Pancreas (tissue), 10 donors: ENCODE data around the gene F3. TPM values are rescaled to one million over a fixed set of nuclear protein-coding genes. Genes with fewer than 3 reads are reported as not detected.

ENCODE experiments used
- ATAC-seq, 4 donors: fragments of 200-7000 bp; cut with Tn5 transposase; one replicate each; pipeline versions ENCODE4 v1.8.0 to v1.9.1; 2020; ENCODE audit warnings: mild to moderate bottlenecking in 4 of 4, moderate library complexity in 4 of 4
- DNase-seq, 6 donors: peaks; one replicate each; pipeline ENCODE4 v3.0.0-alpha.2; 2020
- FAIRE-seq: peaks from 2 replicates; lab custom pipeline; 2012; peaks lifted over from hg19 to GRCh38; lab: Jason Lieb, UNC
- H3K27ac ChIP-seq, 4 donors: fragments of 200-600 bp; sonication (generic); 1 replicate in 3 of 4; 2 replicates in 1 of 4; pipeline versions ENCODE4 v1.5.0 to v1.8.0; 2020
- H3K27me3 ChIP-seq, 4 donors: fragments of 200-600 bp; one replicate each; pipeline ENCODE4 v1.8.0; 2021
- H3K36me3 ChIP-seq, 3 donors: fragments of 200-600 bp; sonication (generic) in 1 of 3; one replicate each; pipeline versions ENCODE4 v1.5.0 to v1.8.0; 2020 to 2021
- H3K4me1 ChIP-seq, 3 donors: fragments of 200-600 bp; one replicate each; pipeline ENCODE4 v1.8.0; 2021
- H3K4me3 ChIP-seq, 4 donors: fragments of 200-600 bp; sonication (generic) in 2 of 4; one replicate each; pipeline versions ENCODE4 v1.5.0 to v1.8.0; 2020 to 2021
- H3K9me3 ChIP-seq, 4 donors: fragments of 200-600 bp; one replicate each; pipeline ENCODE4 v1.8.0; 2021
- CTCF ChIP-seq, 4 donors: fragments of 200-600 bp; sonication (generic) in 3 of 4; IDR thresholded peaks; one replicate each; pipeline versions ENCODE4 v1.5.0 to v1.8.0; 2021; ENCODE audit warnings: antibody characterized with exemption in 4 of 4
- WGBS, 2 donors: extraction: QIAGEN DNeasy Blood & Tissue Kit; methylation state at CpG; one replicate each; pipeline ENCODE4 v1.1.7; 2013; 5-methylcytosine and 5-hydroxymethylcytosine counted together
- intact Hi-C, 3 donors: fragments of 100-400 bp; cut with DNase I; formaldehyde crosslinking; loops; one replicate each; pipeline versions ENCODE4 v1.11.1 to v1.14.2; 2022
- polyA plus RNA-seq, 2 donors: library from polyadenylated mRNA; stranded (reverse); fragments of 200-250 nt; gene quantifications; one replicate each; pipeline ENCODE4 v1.2.3, GENCODE V29; 2013
- total RNA-seq, 6 donors: library from RNA; stranded (reverse); fragmentation: NEBNext Ultra II Directional in 4 of 6; extraction: Animal tissue kit (Norgen Biotek cat#: 25700) in 4 of 6; gene quantifications; one replicate each; pipeline versions ENCODE4 v1.2.1 to v1.2.4, GENCODE V29; 2021 to 2023
- donor health status: healthy with polysubstance abuse.
- donor health status: DM: no; HTN: no; CAD: no; lungs with moderate emphysema.
- donor health status: DM: no; HTN: no; CAD: no.
- donor health status: control.
- donor health status: control.
- donor health status: Bipolar disorder and iron deficiency.
- donor health status: DM: yes; HTN: yes; CAD: no.
- donor health status: DM: no; HTN: no; CAD: no.
- donor health status: DM: no; HTN: no; CAD: no.
- donor health status: DM: yes; HTN: yes; CAD: no.

Gene F3
- total and polyA plus RNA-seq, 8 donors, result 14.8 to 117 (median 51.0) TPM

GRCh38 chr1:94540440-94541245 lies 916 bp downstream of the F3 start:
- 17 to 22% methylated on average over 23 of the region's 23 CpGs for WGBS, 2 donors
- H3K4me1 ChIP-seq, result peaks cover 14 to 29% (median 23%) of the 10 kb centered on the region in 3 donors
- peak overlapping the region; percentile 81 to 98 (median 93) for H3K4me3 ChIP-seq
- FAIRE-seq, result no peak
- peak in 3 of 4 donors; percentile 5 to 18 (median 9) for ATAC-seq
- H3K9me3 ChIP-seq, result no peaks in the 10 kb centered on the region
- peak overlapping the region; percentile 79 to 95 (median 90) for H3K27ac ChIP-seq
- H3K36me3 ChIP-seq, result peaks cover 0 to 5% (median 0%) of the 10 kb centered on the region in 3 donors
- TF ChIP-seq CTCF (IDR thresholded peaks at IDR 0.05), result no peak
- DNase-seq, result no peak
- H3K27me3 ChIP-seq, result no peaks in the 10 kb centered on the region
- intact Hi-C loops, result loop anchor here in 1 of 3 donors (10.0 kb wide), 1 partner anchor 104 kb away; no protein-coding TSS in a partner anchor

GRCh38 chr1:94539496-94539895 lies 2.1 kb downstream of the F3 start:
- Histone ChIP-seq H3K9me3 (no peaks in the 10 kb centered on the region), H3K4me3 (peak overlapping the region in 3 of 4 donors; percentile 81 to 96 (median 90)), H3K27ac (peak overlapping the region in 2 of 4 donors; percentile 95), H3K27me3 (no peaks in the 10 kb centered on the region), H3K4me1 (peaks cover 14 to 30% (median 17%) of the 10 kb centered on the region in 3 donors), H3K36me3 (peaks cover 0 to 14% (median 5%) of the 10 kb centered on the region in 3 donors)
- no peak for DNase-seq
- no peak for FAIRE-seq
- no peak for TF ChIP-seq CTCF (IDR thresholded peaks at IDR 0.05)
- 82 to 93% methylated on average over 3 of the region's 3 CpGs for WGBS, 2 donors
- intact Hi-C loops, result no loop called here
- no peak for ATAC-seq

GRCh38 chr1:94538243-94538827 lies 3.2 kb downstream of the F3 start:
- ATAC-seq (no peak), DNase-seq (no peak), FAIRE-seq (no peak)
- H3K27ac ChIP-seq, result peak overlapping the region in 2 of 4 donors; percentile 42 to 95
- no peaks in the 10 kb centered on the region for H3K27me3 ChIP-seq
- peaks cover 0 to 14% (median 5%) of the 10 kb centered on the region in 3 donors for H3K36me3 ChIP-seq
- 82 to 83% methylated on average over 6 of the region's 6 CpGs for WGBS, 2 donors
- H3K4me1 ChIP-seq, result peaks cover 7 to 27% (median 14%) of the 10 kb centered on the region in 3 donors
- intact Hi-C loops, result no loop called here
- peak overlapping the region in 3 of 4 donors; percentile 11 to 96 (median 12) for H3K4me3 ChIP-seq
- no peaks in the 10 kb centered on the region for H3K9me3 ChIP-seq
- no peak for TF ChIP-seq CTCF (IDR thresholded peaks at IDR 0.05)

- no peak for ATAC-seq
These were observed 4.3 kb downstream of the F3 start for GRCh38 chr1:94537254-94537653.

More at GRCh38 chr1:94537254-94537653, 4.3 kb downstream of the F3 start:
- no peak for DNase-seq
- Histone ChIP-seq H3K27ac (peak overlapping the region in 1 of 4 donors; percentile 34), H3K36me3 (peaks cover 0 to 21% (median 5%) of the 10 kb centered on the region in 3 donors), H3K9me3 (no peaks in the 10 kb centered on the region), H3K27me3 (no peaks in the 10 kb centered on the region), H3K4me3 (peak overlapping the region in 1 of 4 donors; percentile 96), H3K4me1 (peaks cover 0 to 21% (median 8%) of the 10 kb centered on the region in 3 donors)
- intact Hi-C loops, result no loop called here
- no peak for TF ChIP-seq CTCF (IDR thresholded peaks at IDR 0.05)
- no peak for FAIRE-seq
- 63 to 69% methylated on average over 6 of the region's 6 CpGs for WGBS, 2 donors
